H1 (cell line): ENCODE results near the gene PDE3A. TPM values are rescaled to one million over a fixed set of nuclear protein-coding genes. Genes with fewer than 3 reads are reported as not detected.

ENCODE experiments used
- CTCF ChIA-PET: fragments of 300-600 bp; sonication (Branson Sonifier 250); formaldehyde crosslinking; loops from one replicate; lab custom pipeline; 2021; ENCODE audit not compliant: partially characterized antibody; lab: Charles Lee
- POLR2A ChIA-PET: fragments of 300-600 bp; sonication (Branson Sonifier 250); formaldehyde crosslinking; loops from one replicate; lab custom pipeline; 2021; ENCODE audit warnings: inconsistent platforms; ENCODE audit not compliant: partially characterized antibody; lab: Charles Lee
- DNase-seq, 2 experiments: peaks; one replicate each; pipeline versions ENCODE4 v3.0.0 to v3.0.0-alpha.2; 2010 to 2022; ENCODE audit warnings: low spot score in 2 of 2, low read depth in 1 of 2, mixed read lengths in 1 of 2
- FAIRE-seq: peaks from 2 replicates; lab custom pipeline; 2011; peaks lifted over from hg19 to GRCh38; lab: Jason Lieb, UNC
- H2AFZ ChIP-seq: 2 replicates; pipeline ENCODE4 v1.8.1; 2012; ENCODE audit warnings: low read length, inconsistent platforms
- H2AK5ac ChIP-seq: 2 replicates; pipeline ENCODE4 v1.6.1; 2013; ENCODE audit warnings: low read depth, low read length
- H2BK120ac ChIP-seq: replicated peaks from 2 replicates; pipeline ENCODE3; 2013; ENCODE audit warnings: low read depth, low read length, inconsistent platforms
- H2BK12ac ChIP-seq: 2 replicates; pipeline ENCODE4 v1.6.1; 2013; ENCODE audit warnings: low read depth, low read length
- H2BK15ac ChIP-seq: 2 replicates; pipeline ENCODE4 v1.6.1; 2013; ENCODE audit warnings: low read length
- H2BK20ac ChIP-seq: 2 replicates; pipeline ENCODE4 v1.6.1; 2013; ENCODE audit warnings: low read length
- H2BK5ac ChIP-seq: 2 replicates; pipeline ENCODE4 v1.6.1; 2013; ENCODE audit warnings: low read depth, low read length
- H3K14ac ChIP-seq: 2 replicates; pipeline ENCODE4 v1.6.1; 2013; ENCODE audit warnings: inconsistent platforms; ENCODE audit not compliant: insufficient read length
- H3K18ac ChIP-seq: 2 replicates; pipeline ENCODE4 v1.6.1; 2013; ENCODE audit warnings: low read length; ENCODE audit errors: extremely low read depth
- H3K23ac ChIP-seq: 2 replicates; pipeline ENCODE4 v1.6.1; 2013; ENCODE audit warnings: inconsistent platforms; ENCODE audit not compliant: insufficient read length
- H3K23me2 ChIP-seq: 2 replicates; pipeline ENCODE4 v1.6.1; 2013; ENCODE audit warnings: low read depth, low read length
- H3K27ac ChIP-seq: 2 replicates; pipeline ENCODE4 v1.6.1; 2011; ENCODE audit warnings: low read depth, low read length, inconsistent platforms
- H3K27me3 ChIP-seq, 4 experiments: replicated peaks in 1 of 4; 1 replicate in 1 of 4; 2 replicates in 3 of 4; pipeline versions ENCODE4 v1.6.1 to v1.8.1; 2011 to 2013; ENCODE audit warnings: low read length in 3 of 4, mild to moderate bottlenecking in 3 of 4, inconsistent platforms in 2 of 4, mixed read lengths in 2 of 4, moderate library complexity in 1 of 4; ENCODE audit not compliant: control insufficient read depth in 3 of 4, insufficient read depth in 3 of 4; ENCODE audit errors: extremely low read depth in 1 of 4
- H3K36me3 ChIP-seq, 4 experiments: 2 replicates each; pipeline versions ENCODE4 v1.6.1 to v1.8.1; 2011 to 2013; ENCODE audit warnings: mild to moderate bottlenecking in 4 of 4, low read length in 3 of 4, moderate library complexity in 2 of 4, control low read depth in 1 of 4, inconsistent platforms in 1 of 4; ENCODE audit not compliant: insufficient read depth in 4 of 4, control insufficient read depth in 2 of 4
- H3K4ac ChIP-seq: replicated peaks from 2 replicates; pipeline ENCODE3; 2013; ENCODE audit warnings: low read length, low read depth, mixed read lengths, inconsistent platforms; ENCODE audit not compliant: insufficient read length
- H3K4me1 ChIP-seq, 4 experiments: replicated peaks in 1 of 4; 1 replicate in 1 of 4; 2 replicates in 3 of 4; pipeline versions ENCODE4 v1.6.1 to v1.8.1; 2011 to 2013; ENCODE audit warnings: low read length in 3 of 4, inconsistent platforms in 2 of 4, mixed read lengths in 1 of 4; ENCODE audit not compliant: insufficient read depth in 4 of 4, control insufficient read depth in 3 of 4
- H3K4me2 ChIP-seq, 2 experiments: 2 replicates each; pipeline versions ENCODE4 v1.6.1 to v1.8.1; 2011 to 2013; ENCODE audit warnings: low read depth in 2 of 2, low read length in 2 of 2, control low read depth in 1 of 2, inconsistent platforms in 1 of 2, mild to moderate bottlenecking in 1 of 2; ENCODE audit not compliant: insufficient read depth in 1 of 2
- H3K4me3 ChIP-seq, 4 experiments: fragments of 200-600, 300-600 bp in 1 of 4; sonication (generic), shearing (Covaris generic), sonication (Bioruptor Twin) in 1 of 4; 2 replicates each; pipeline versions ENCODE4 v1.5.1 to v1.8.1; 2011 to 2016; ENCODE audit warnings: low read length in 4 of 4, low read depth in 3 of 4, control low read depth in 2 of 4, inconsistent platforms in 2 of 4, mild to moderate bottlenecking in 2 of 4, mixed read lengths in 1 of 4, moderate library complexity in 1 of 4; ENCODE audit not compliant: insufficient read depth in 2 of 4; ENCODE audit errors: extremely low read depth in 1 of 4
- H3K56ac ChIP-seq: replicated peaks from 2 replicates; pipeline ENCODE3; 2013; ENCODE audit warnings: low read depth, mild to moderate bottlenecking, mixed read lengths, low read length, inconsistent platforms; ENCODE audit not compliant: insufficient read length
- H3K79me1 ChIP-seq: 2 replicates; pipeline ENCODE4 v1.6.1; 2013; ENCODE audit warnings: low read depth, low read length, control low read depth
- H3K79me2 ChIP-seq, 2 experiments: 2 replicates each; pipeline versions ENCODE4 v1.6.1 to v1.8.1; 2012 to 2013; ENCODE audit warnings: low read length in 2 of 2, mild to moderate bottlenecking in 2 of 2, inconsistent platforms in 1 of 2; ENCODE audit not compliant: insufficient read depth in 2 of 2, control insufficient read depth in 1 of 2
- H3K9ac ChIP-seq, 4 experiments: replicated peaks in 1 of 4; 1 replicate in 1 of 4; 2 replicates in 3 of 4; pipeline versions ENCODE4 v1.6.1 to v1.8.1; 2011 to 2013; ENCODE audit warnings: low read depth in 3 of 4, low read length in 3 of 4, control low read depth in 2 of 4, mild to moderate bottlenecking in 2 of 4, moderate library complexity in 2 of 4, inconsistent platforms in 1 of 4; ENCODE audit errors: extremely low read depth in 1 of 4
- H3K9me3 ChIP-seq, 2 experiments: 2 replicates each; pipeline versions ENCODE4 v1.6.1 to v1.8.1; 2012 to 2013; ENCODE audit warnings: mild to moderate bottlenecking in 2 of 2, moderate library complexity in 2 of 2, control low read depth in 1 of 2, inconsistent platforms in 1 of 2, low read depth in 1 of 2, low read length in 1 of 2, mixed read lengths in 1 of 2; ENCODE audit not compliant: insufficient read depth in 2 of 2
- H4K20me1 ChIP-seq, 2 experiments: replicated peaks in 1 of 2; 2 replicates each; pipeline versions ENCODE3 to v1.8.1; 2011 to 2013; ENCODE audit warnings: inconsistent platforms in 2 of 2, low read length in 2 of 2, mild to moderate bottlenecking in 1 of 2; ENCODE audit not compliant: insufficient read depth in 2 of 2, control insufficient read depth in 1 of 2
- H4K5ac ChIP-seq: 2 replicates; pipeline ENCODE4 v1.6.1; 2013; ENCODE audit warnings: low read length, low read depth, mixed read lengths, inconsistent platforms; ENCODE audit not compliant: insufficient read length
- H4K8ac ChIP-seq: 2 replicates; pipeline ENCODE4 v1.8.0; 2013; ENCODE audit warnings: mild to moderate bottlenecking, moderate library complexity, low read length, inconsistent platforms; ENCODE audit not compliant: insufficient read depth; ENCODE audit errors: extremely low read depth
- H4K91ac ChIP-seq: replicated peaks from 2 replicates; pipeline ENCODE3; 2013; ENCODE audit warnings: low read length, mixed read lengths, inconsistent platforms; ENCODE audit not compliant: insufficient read length
- ATF2 ChIP-seq: IDR thresholded peaks from 2 replicates; pipeline ENCODE4 v1.6.1; 2012; ENCODE audit warnings: low read length, inconsistent platforms
- CBX8 ChIP-seq: fragments of 300-800, 300-1000 bp; sonication (generic); IDR thresholded peaks from 2 replicates; pipeline ENCODE4 v1.7.1; 2016; ENCODE audit warnings: low read depth, low read length, borderline replicate concordance
- CHD2 ChIP-seq: IDR thresholded peaks from 2 replicates; pipeline ENCODE4 v1.6.1; 2012; ENCODE audit warnings: low read length, improper control_type of control experiment
- CREB1 ChIP-seq: IDR thresholded peaks from 2 replicates; pipeline ENCODE4 v1.6.1; 2012; ENCODE audit warnings: inconsistent platforms
- CTBP2 ChIP-seq: IDR thresholded peaks from 2 replicates; pipeline ENCODE4 v1.7.0; 2011; ENCODE audit warnings: borderline replicate concordance, mild to moderate bottlenecking, moderate library complexity, mixed read lengths, low read length; ENCODE audit not compliant: insufficient read depth, insufficient read length
- KDM1A ChIP-seq: fragments of 200-600, 300-600 bp; sonication (generic); IDR thresholded peaks from 2 replicates; pipeline ENCODE4 v1.7.1; 2016; ENCODE audit warnings: mild to moderate bottlenecking, low read length, borderline replicate concordance
- KDM4A ChIP-seq: IDR thresholded peaks from one replicate; pipeline ENCODE4 v1.7.1; 2012; ENCODE audit warnings: low read depth, mild to moderate bottlenecking, moderate library complexity, low read length, inconsistent platforms; ENCODE audit not compliant: severe bottlenecking
- KDM5A ChIP-seq: fragments of 200-600 bp; IDR thresholded peaks from 2 replicates; pipeline ENCODE4 v1.7.1; 2012; ENCODE audit warnings: mild to moderate bottlenecking, low read length, inconsistent platforms, mixed read lengths
- MAFK ChIP-seq: IDR thresholded peaks from 2 replicates; pipeline ENCODE4 v1.6.1; 2012; ENCODE audit warnings: low read depth, mild to moderate bottlenecking, improper control_type of control experiment, low read length
- NRF1 ChIP-seq: IDR thresholded peaks from 2 replicates; pipeline ENCODE4 v1.6.1; 2011; ENCODE audit warnings: mild to moderate bottlenecking, low read depth, low read length, improper control_type of control experiment
- SAP30 ChIP-seq: fragments of 300-600 bp; sonication (generic); IDR thresholded peaks from 2 replicates; pipeline ENCODE4 v1.7.1; 2012; ENCODE audit warnings: low read length, moderate library complexity, mild to moderate bottlenecking, inconsistent platforms; ENCODE audit not compliant: insufficient read depth, insufficient replicate concordance
- SRF ChIP-seq: IDR thresholded peaks from 2 replicates; pipeline ENCODE4 v1.6.1; 2011; ENCODE audit warnings: mild to moderate bottlenecking, low read depth, low read length, moderate library complexity
- WGBS, 2 experiments: shearing (Covaris generic) in 1 of 2; methylation state at CpG; one replicate each; pipeline versions ENCODE4 v1.1.6 to v1.1.7; 2013 to 2015; ENCODE audit warnings: low lambda C conversion rate in 2 of 2, mixed read lengths in 2 of 2, inconsistent platforms in 1 of 2, low coverage in 1 of 2, missing lambda C conversion rate in 1 of 2; ENCODE audit not compliant: insufficient replicate concordance in 2 of 2, insufficient coverage in 1 of 2, insufficient read length in 1 of 2; ENCODE audit errors: extremely low coverage in 1 of 2, missing lambda C conversion rate in 1 of 2; 5-methylcytosine and 5-hydroxymethylcytosine counted together
- polyA plus RNA-seq, 7 experiments: library from polyadenylated mRNA; depleted of rRNA in 3 of 7; stranded (reverse) in 5 of 7; unstranded in 2 of 7; fragments of >200 nt in 5 of 7; fragments of 200-250 nt in 2 of 7; gene quantifications; 1 replicate in 5 of 7; 2 replicates in 1 of 7; 4 replicates in 1 of 7; pipeline versions ENCODE4 v1.2.1 to v1.2.3, GENCODE V29; 2011 to 2013; ENCODE audit warnings: missing spikeins in 2 of 7, mixed read lengths in 2 of 7
- total RNA-seq: library from RNA; stranded (reverse); fragmentation: NEBNext Ultra II Directional; extraction: Animal tissue kit (Norgen Biotek cat#: 25700); gene quantifications from 2 replicates; pipeline ENCODE4 v1.2.1, GENCODE V29; 2021

The PDE3A gene
- total and polyA plus RNA-seq, 2 of the 8 experiments (the other 6 are each of a cell fraction or from before 2014, with no cell fraction given): 1.4 to 3.4 TPM

GRCh38 chr12:20711846-20712245, 343.5 kb downstream of the PDE3A start:
- 65% methylated on average over 3 of the region's 3 CpGs; no CpG with 5 or more reads in 1 of the 2 experiments for WGBS, 2 experiments
- no peak for FAIRE-seq
- CTCF ChIA-PET: interaction anchor here (0.7 kb wide), 1 partner anchor 159 kb away, joined by 4 read pairs; no protein-coding TSS in a partner anchor
- TF ChIP-seq CTBP2: no peak
- TF ChIP-seq NRF1: no peak
- TF ChIP-seq KDM4A: no peak
- TF ChIP-seq MAFK: no peak
- TF ChIP-seq KDM1A: no peak
- no peak for TF ChIP-seq CREB1
- TF ChIP-seq CBX8: no peak
- no peak for TF ChIP-seq SRF
- no peak for TF ChIP-seq KDM5A
- TF ChIP-seq ATF2: no peak
- no peak for TF ChIP-seq CHD2
- no peak for TF ChIP-seq SAP30

More at GRCh38 chr12:20711846-20712245, 343.5 kb downstream of the PDE3A start:
- Histone ChIP-seq H2BK5ac (no peak overlapping the region), H2BK15ac (no peak overlapping the region), H3K27me3 (peaks cover 0 to 1% (median 0%) of the 10 kb centered on the region in 4 experiments; a peak in 1 of 7 replicates), H2AFZ (no peak overlapping the region), H3K27ac (no peak overlapping the region), H3K14ac (no peak overlapping the region), H2BK20ac (no peak overlapping the region), H4K8ac (no peak overlapping the region), H3K79me1 (no peaks in the 10 kb centered on the region), H2AK5ac (no peak overlapping the region), H3K36me3 (no peaks in the 10 kb centered on the region), H3K18ac (no peak overlapping the region), H3K4me3 (no peak overlapping the region), H3K56ac (no peak overlapping the region), H4K20me1 (no peaks in the 10 kb centered on the region), H3K23me2 (no peaks in the 10 kb centered on the region), H4K91ac (no peak overlapping the region), H3K9me3 (no peaks in the 10 kb centered on the region), H3K4ac (no peak overlapping the region), H2BK12ac (no peak overlapping the region), H3K4me2 (no peak overlapping the region), H3K4me1 (peaks cover 0 to 4% (median 1%) of the 10 kb centered on the region in 4 experiments; a peak in 2 of 7 replicates), H3K79me2 (no peaks in the 10 kb centered on the region), H2BK120ac (no peak overlapping the region), H3K9ac (no peak overlapping the region), H4K5ac (no peak overlapping the region), H3K23ac (no peak overlapping the region)
- DNase-seq: no peak
- POLR2A ChIA-PET: no interaction called here
